ENCODE data around the gene TRPM8. TPM values are rescaled to one million over a fixed set of nuclear protein-coding genes. Genes with fewer than 3 reads are reported as not detected.

The TRPM8 gene
- total and polyA plus RNA-seq, 2 of the 8 experiments (the other 6 are each of a cell fraction or from before 2014, with no cell fraction given), result 0.18 to 0.54 TPM

DNA sequence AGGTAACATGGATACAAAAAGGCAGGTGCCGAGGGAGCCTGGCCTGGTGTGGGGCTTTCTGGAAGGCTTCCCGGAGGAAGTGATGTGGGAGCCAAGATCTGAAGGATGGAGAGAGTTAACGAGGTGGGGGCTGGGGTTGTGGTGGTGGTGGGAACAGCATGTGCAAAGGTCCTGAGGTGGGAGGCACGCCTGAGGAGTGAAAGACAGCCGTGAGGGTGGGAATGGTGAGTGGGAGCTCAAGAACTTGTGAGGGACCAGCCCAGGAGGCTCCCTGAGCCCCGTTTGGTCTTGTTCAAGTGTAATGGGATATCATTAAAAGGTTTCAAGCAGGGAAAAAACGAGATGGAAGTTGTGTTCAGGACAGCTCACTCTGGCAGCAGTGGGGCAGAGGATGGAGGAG is 35.2 kb downstream of the TRPM8 start (continued):
- no peak for TF ChIP-seq CHD7 (IDR thresholded peaks at IDR 0.05; ENCODE audit: insufficient replicate concordance, low read length)
